GM12864 (cell line): ENCODE data around the gene C1orf116.

Experiments
- DNase-seq: peaks from one replicate; pipeline ENCODE4 v3.0.0-alpha.2; 2011; ENCODE audit warnings: low read depth
- H3K4me3 ChIP-seq: 2 replicates; pipeline ENCODE4 v1.5.1; 2011; ENCODE audit warnings: mild to moderate bottlenecking, low read depth, low read length, control low read depth
- CTCF ChIP-seq: IDR thresholded peaks from 2 replicates; pipeline ENCODE4 v1.5.1; 2011; ENCODE audit warnings: low read depth, mild to moderate bottlenecking, moderate library complexity, low read length, control low read depth, inconsistent platforms; ENCODE audit errors: missing control alignments

C1orf116 gene

GRCh38 chr1:206982216-206982615 is 50.3 kb downstream of the C1orf116 start:
- no peak for DNase-seq
- no peak overlapping the region for H3K4me3 ChIP-seq
- TF ChIP-seq CTCF = peak; percentile 75

GRCh38 chr1:206979379-206980043 is 53.0 kb downstream of the C1orf116 start:
- TF ChIP-seq CTCF = peak; percentile 65
- H3K4me3 ChIP-seq = no peak overlapping the region
- no peak for DNase-seq

GRCh38 chr1:206978259-206978658 is 54.3 kb downstream of the C1orf116 start:
- no peak overlapping the region for H3K4me3 ChIP-seq
- DNase-seq = no peak
- no peak for TF ChIP-seq CTCF

- H3K4me3 ChIP-seq = no peak overlapping the region
- DNase-seq = no peak
- no peak for TF ChIP-seq CTCF
Measured at GRCh38 chr1:206975306-206975705, 57.2 kb downstream of the C1orf116 start.

- DNase-seq = no peak
- no peak for TF ChIP-seq CTCF
- H3K4me3 ChIP-seq = no peak overlapping the region
Measured at GRCh38 chr1:206974140-206974539, 58.4 kb downstream of the C1orf116 start.

- no peak for TF ChIP-seq CTCF
- H3K4me3 ChIP-seq = no peak overlapping the region
- no peak for DNase-seq
Measured at GRCh38 chr1:206972728-206973127, 59.8 kb downstream of the C1orf116 start.

- peak; percentile 51 for DNase-seq
- no peak overlapping the region for H3K4me3 ChIP-seq
Measured at GRCh38 chr1:206971029-206971655, 61.4 kb downstream of the C1orf116 start.

More at GRCh38 chr1:206971029-206971655, 61.4 kb downstream of the C1orf116 start:
- no peak for TF ChIP-seq CTCF
